ENCODE data around the gene LY6G6C. TPM values are rescaled to one million over a fixed set of nuclear protein-coding genes. Genes with fewer than 3 reads are reported as not detected.

LY6G6C gene
- total and polyA plus RNA-seq, 2 of the 13 experiments (the other 11 are each of a cell fraction or from before 2014, with no cell fraction given), result 0.15 TPM; not detected in 1

- TF ChIP-seq ZBTB34 (CRISPR knock-in tag; IDR thresholded peaks at IDR 0.05) (0 out of 2 replicates have a peak, but pooled peaks have one; percentile 29), ZNF597 (CRISPR knock-in tag; IDR thresholded peaks at IDR 0.05) (no peak), PRDM10 (CRISPR knock-in tag; IDR thresholded peaks at IDR 0.05; ENCODE audit: low read depth) (peak; percentile 50; the same call in 1 of the 2 replicates), ZBTB42 (CRISPR knock-in tag; IDR thresholded peaks at IDR 0.05) (no peak), ZNF883 (CRISPR knock-in tag; IDR thresholded peaks at IDR 0.05; ENCODE audit: not compliant biosample characterization) (no peak), HMG20A (CRISPR knock-in tag; IDR thresholded peaks at IDR 0.05; ENCODE audit: borderline replicate concordance) (no peak), ZHX1 (CRISPR knock-in tag; IDR thresholded peaks at IDR 0.05; ENCODE audit: low read depth) (no peak), ZNF83 (CRISPR knock-in tag; IDR thresholded peaks at IDR 0.05; ENCODE audit: borderline replicate concordance) (no peak), ZNF12 (CRISPR knock-in tag; IDR thresholded peaks at IDR 0.05) (no peak), ZNF839 (CRISPR knock-in tag; IDR thresholded peaks at IDR 0.05; ENCODE audit: borderline replicate concordance) (no peak), FOXP1 (IDR thresholded peaks at IDR 0.05) (no peak), FOXP1 (CRISPR knock-in tag; IDR thresholded peaks at IDR 0.05) (no peak), ZSCAN25 (CRISPR knock-in tag; IDR thresholded peaks at IDR 0.05) (no peak), ZNF101 (CRISPR knock-in tag; IDR thresholded peaks at IDR 0.05; ENCODE audit: borderline replicate concordance, low read depth) (no peak), ZNF263 (CRISPR knock-in tag; IDR thresholded peaks at IDR 0.05) (no peak), ZNF431 (CRISPR knock-in tag; IDR thresholded peaks at IDR 0.05; ENCODE audit: borderline replicate concordance, low read depth) (no peak), ZNF737 (CRISPR knock-in tag; IDR thresholded peaks at IDR 0.05; ENCODE audit: borderline replicate concordance) (no peak), ZNF652 (CRISPR knock-in tag; IDR thresholded peaks at IDR 0.05; ENCODE audit: borderline replicate concordance, low read depth) (no peak), PBX3 (CRISPR knock-in tag; IDR thresholded peaks at IDR 0.05; ENCODE audit: borderline replicate concordance) (no peak), ZNF333 (CRISPR knock-in tag; IDR thresholded peaks at IDR 0.05; ENCODE audit: borderline replicate concordance) (no peak)
Measured at GRCh38 chr6:31717499-31718222, 3.9 kb downstream of the LY6G6C start (continued).

Data from HepG2 (cell line).